Activated T-helper 2 cell treated with anti-CD3 and anti-CD28 coated beads, Interferon-gamma antibody, Interleukin-2, Interleukin-4, amounts not matched to agents 10 μg/mL and 5 μg/mL and 100 μg/mL, durations not matched to agents 14 hours and 24 hours and 36 hours (primary cell): ENCODE data around the gene TSPAN6. TPM values are rescaled to one million over a fixed set of nuclear protein-coding genes. Genes with fewer than 3 reads are reported as not detected.

Experiments
- DNase-seq: peaks from one replicate; pipeline ENCODE4 v3.0.0; 2021; ENCODE audit warnings: low spot score
- H3K27ac Mint-ChIP-seq: one replicate; pipeline ENCODE4 v1.8.0; 2021; ENCODE audit warnings: mixed read lengths
- H3K27me3 Mint-ChIP-seq: one replicate; pipeline ENCODE4 v1.8.0; 2021; ENCODE audit warnings: low read depth, mixed read lengths
- H3K36me3 Mint-ChIP-seq: one replicate; pipeline ENCODE4 v1.8.0; 2021; ENCODE audit warnings: low read depth, mixed read lengths
- H3K4me1 Mint-ChIP-seq: one replicate; pipeline ENCODE4 v1.8.0; 2021; ENCODE audit warnings: low read depth, mixed read lengths
- H3K4me3 Mint-ChIP-seq: one replicate; pipeline ENCODE4 v1.8.0; 2021; ENCODE audit warnings: low read depth, mild to moderate bottlenecking, moderate library complexity, mixed read lengths
- H3K9me3 Mint-ChIP-seq: one replicate; pipeline ENCODE4 v1.8.0; 2021; ENCODE audit warnings: mixed read lengths
- intact Hi-C: fragments of 100-400 bp; cut with micrococcal nuclease; formaldehyde crosslinking; loops from one replicate; pipeline ENCODE4 v1.15.1; 2023
- total RNA-seq: library from RNA; stranded (reverse); gene quantifications from 2 replicates; pipeline ENCODE4 v1.2.3, GENCODE V29; 2022

TSPAN6 gene
- total RNA-seq, 1 donor from 2014 or later, result not detected

DNA sequence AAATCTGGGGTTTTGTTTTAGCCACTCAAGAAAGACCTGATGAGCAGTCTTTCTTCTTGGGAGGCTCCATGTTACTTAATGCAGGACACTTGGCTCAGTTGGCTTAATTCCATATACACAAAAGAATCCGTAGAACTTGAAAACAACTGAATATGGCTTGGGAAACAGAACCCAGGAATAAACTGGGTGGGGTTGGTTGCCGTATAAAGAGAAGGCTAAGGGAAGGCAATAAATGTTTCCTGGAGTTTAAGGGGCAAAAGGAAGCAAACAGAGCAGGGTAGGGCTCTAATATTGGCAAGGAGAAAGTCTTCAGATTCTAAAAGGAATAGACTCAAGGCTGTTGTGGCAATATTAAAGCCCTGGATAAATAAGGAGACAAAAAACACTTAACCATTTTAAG is 43.5 kb downstream of the TSPAN6 start:
- Mint-ChIP-seq H3K36me3 (no peaks in the 10 kb centered on the region), H3K4me1 (no peaks in the 10 kb centered on the region), H3K4me3 (no peak overlapping the region), H3K27ac (no peak overlapping the region), H3K27me3 (no peaks in the 10 kb centered on the region), H3K9me3 (no peaks in the 10 kb centered on the region)
- DNase-seq, result no peak
- intact Hi-C loops, result no loop called here

GRCh38 chrX:100591256-100592051 is 45.2 kb downstream of the TSPAN6 start:
- H3K9me3 Mint-ChIP-seq, result no peaks in the 10 kb centered on the region

GRCh38 chrX:100587861-100588260 is 48.7 kb downstream of the TSPAN6 start:
- H3K4me3 Mint-ChIP-seq, result no peak overlapping the region
- H3K27me3 Mint-ChIP-seq, result peaks cover 2% of the 10 kb centered on the region
- no peak overlapping the region for H3K27ac Mint-ChIP-seq
- H3K36me3 Mint-ChIP-seq, result no peaks in the 10 kb centered on the region
- no peaks in the 10 kb centered on the region for H3K4me1 Mint-ChIP-seq
- no peaks in the 10 kb centered on the region for H3K9me3 Mint-ChIP-seq
- DNase-seq, result no peak
- intact Hi-C loops, result no loop called here

More at GRCh38 chrX:100591256-100592051, 45.2 kb downstream of the TSPAN6 start:
- Mint-ChIP-seq H3K27ac (no peak overlapping the region), H3K4me3 (no peak overlapping the region), H3K27me3 (no peaks in the 10 kb centered on the region), H3K36me3 (no peaks in the 10 kb centered on the region), H3K4me1 (no peaks in the 10 kb centered on the region)
- no peak for DNase-seq
- intact Hi-C loops, result no loop called here

- Mint-ChIP-seq H3K27me3 (peaks cover 4% of the 10 kb centered on the region), H3K36me3 (no peaks in the 10 kb centered on the region), H3K4me3 (no peak overlapping the region), H3K27ac (no peak overlapping the region), H3K9me3 (no peaks in the 10 kb centered on the region), H3K4me1 (no peaks in the 10 kb centered on the region)
- intact Hi-C loops, result no loop called here
- no peak for DNase-seq
Measured at GRCh38 chrX:100586747-100587146, 49.9 kb downstream of the TSPAN6 start.

DNA sequence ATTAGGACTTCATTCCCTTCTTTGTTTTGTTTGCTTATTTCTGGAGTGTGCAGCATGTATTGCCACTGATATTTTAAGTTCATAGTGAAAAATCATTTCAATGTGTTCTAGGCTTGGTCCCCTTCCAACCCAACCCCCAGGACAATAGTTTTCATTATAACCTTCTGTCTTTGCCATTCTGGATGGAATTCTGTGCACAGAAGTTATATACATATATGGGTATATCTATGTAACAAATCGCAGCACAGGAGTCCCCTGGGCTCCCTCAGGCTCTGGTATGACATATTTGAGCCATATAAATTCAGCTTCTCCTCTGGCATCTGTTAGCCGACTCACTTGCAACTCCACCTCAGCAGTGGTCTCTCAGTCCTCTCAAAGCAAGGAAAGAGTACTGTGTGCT is 52.0 kb downstream of the TSPAN6 start, which contains the start of gene TNMD:
TNMD (plus strand) TSS at position 326 of the 400 bp plus-strand sequence. CDS start 83 bp downstream, outside the sequence.
- Mint-ChIP-seq H3K4me1 (no peaks in the 10 kb centered on the region), H3K36me3 (no peaks in the 10 kb centered on the region), H3K9me3 (no peaks in the 10 kb centered on the region), H3K27me3 (peaks cover 4% of the 10 kb centered on the region), H3K27ac (no peak within 1 kb of the TSS), H3K4me3 (no peak within 1 kb of the TSS)
- intact Hi-C loops, result no loop called here
- DNase-seq, result no peak

Other genes starting within 250 kb of the TSPAN6 start
- not detected in 2 replicates for gene PCDH19, start 226.5 kb downstream of the TSPAN6 start, total RNA-seq
- gene TNMD, start 51.9 kb downstream of the TSPAN6 start, total RNA-seq, result not detected in 2 replicates
- not detected in 2 replicates for gene SRPX2, start 7.4 kb upstream of the TSPAN6 start, total RNA-seq
- not detected in 2 replicates for gene SYTL4, start 95.3 kb upstream of the TSPAN6 start, total RNA-seq
- gene CSTF2, start 183.6 kb upstream of the TSPAN6 start, total RNA-seq, result 51.1 and 52.7 TPM in 2 replicates
- not detected in 2 replicates for gene NOX1, start 237.6 kb upstream of the TSPAN6 start, total RNA-seq